Measurements from ENCODE around the gene CRTC2. TPM values are rescaled to one million over a fixed set of nuclear protein-coding genes. Genes with fewer than 3 reads are reported as not detected.
"Not testable (repeated sequence)": the region's sequence is repeated elsewhere in the genome, so short reads cannot be mapped to it uniquely, and the experiment has no call there.

Gene CRTC2
- total RNA-seq, 1 donor from 2014 or later, result 3.7 TPM

DNA sequence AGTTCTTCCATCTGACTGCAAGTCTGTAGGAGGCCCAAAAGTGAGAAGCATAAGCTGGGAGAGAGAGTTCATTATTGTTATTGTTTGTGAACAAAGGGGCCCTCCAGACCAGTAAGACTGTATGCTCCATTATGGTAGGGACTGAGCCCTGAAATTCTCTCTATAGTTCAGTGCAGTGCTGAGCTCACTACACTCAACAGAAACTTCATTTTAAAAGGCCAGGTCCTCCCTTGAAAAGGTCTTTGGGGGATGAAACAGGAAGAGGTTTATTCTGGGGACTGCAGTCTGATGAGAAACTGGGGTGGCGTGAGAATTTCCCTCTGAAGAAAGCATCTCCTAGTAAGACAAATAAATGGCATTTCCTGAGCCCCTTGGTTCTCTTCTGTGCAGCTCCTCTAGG lies 30.2 kb downstream of the CRTC2 start:
- no peak for DNase-seq

DNA sequence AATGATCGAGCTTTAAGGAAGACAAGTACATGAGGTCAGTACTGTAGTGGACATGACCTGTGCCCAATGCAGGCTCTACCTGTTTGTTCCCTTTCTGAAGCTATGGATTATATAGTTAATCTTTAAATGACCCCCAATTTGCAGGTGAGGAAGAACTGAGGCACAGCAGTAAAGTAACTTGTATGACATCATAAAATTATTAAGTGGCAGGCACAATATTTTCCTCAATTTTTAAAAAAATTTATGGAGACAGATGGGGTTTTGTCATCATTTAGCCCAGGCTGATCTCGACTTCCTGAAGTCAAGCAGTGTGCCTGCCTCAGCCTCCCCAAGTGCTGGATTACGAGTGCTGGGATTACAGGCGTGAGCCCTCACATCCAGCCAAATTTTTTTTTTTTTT lies 32.0 kb downstream of the CRTC2 start:
- DNase-seq, result no peak

DNA sequence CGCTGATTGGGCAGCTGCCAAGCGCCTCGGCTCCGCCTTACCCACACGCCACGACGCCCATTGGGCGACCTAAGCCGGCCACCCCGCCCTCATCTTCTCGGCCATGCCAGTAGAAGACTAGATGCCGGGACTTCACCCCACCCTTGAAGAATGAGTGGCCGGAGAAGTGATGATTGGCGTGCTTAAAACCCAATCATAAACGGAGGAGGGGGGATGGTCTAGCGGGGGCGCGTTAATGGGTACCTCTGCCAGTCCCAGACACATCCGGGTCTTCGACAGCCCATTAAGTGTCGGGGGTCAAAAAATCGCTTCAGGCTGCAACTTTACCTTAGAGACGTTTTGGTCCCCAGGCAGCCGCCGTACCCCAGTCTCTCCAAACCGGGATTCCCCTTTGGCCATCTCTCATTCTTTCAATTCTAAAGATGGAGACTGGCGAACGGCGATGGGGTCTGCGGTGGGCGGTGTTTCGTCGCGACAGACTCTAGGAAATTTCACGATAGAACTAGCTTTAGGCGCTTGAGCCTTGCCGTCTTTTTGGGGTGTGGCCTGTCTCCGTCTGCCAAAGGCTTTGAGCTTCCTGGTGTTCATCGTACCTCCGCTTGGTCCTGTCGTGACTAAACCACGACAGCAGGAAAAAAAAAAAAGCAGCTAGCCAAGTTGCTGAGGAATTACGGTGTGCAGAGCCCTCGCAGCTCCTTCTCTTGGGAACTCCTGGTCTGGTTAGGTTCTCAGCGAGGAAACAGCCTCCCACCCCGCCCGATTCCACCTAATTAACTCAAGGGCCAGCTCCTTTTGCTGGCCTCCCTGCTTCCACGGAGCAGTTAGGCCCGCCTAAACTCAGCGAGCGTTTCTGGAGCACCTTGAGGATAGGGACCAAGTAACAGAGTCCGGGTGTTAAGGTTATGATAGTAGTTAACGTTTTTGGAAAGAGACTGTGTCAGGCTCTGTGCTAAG lies 35.2 kb downstream of the CRTC2 start, which contains the start of gene GATAD2B:
Gene GATAD2B, minus strand, starts transcription at position 1 of the 954 bp plus-strand sequence. CDS start 94,625 bp downstream, outside the sequence.
- DNase-seq, result peak; percentile 100

DNA sequence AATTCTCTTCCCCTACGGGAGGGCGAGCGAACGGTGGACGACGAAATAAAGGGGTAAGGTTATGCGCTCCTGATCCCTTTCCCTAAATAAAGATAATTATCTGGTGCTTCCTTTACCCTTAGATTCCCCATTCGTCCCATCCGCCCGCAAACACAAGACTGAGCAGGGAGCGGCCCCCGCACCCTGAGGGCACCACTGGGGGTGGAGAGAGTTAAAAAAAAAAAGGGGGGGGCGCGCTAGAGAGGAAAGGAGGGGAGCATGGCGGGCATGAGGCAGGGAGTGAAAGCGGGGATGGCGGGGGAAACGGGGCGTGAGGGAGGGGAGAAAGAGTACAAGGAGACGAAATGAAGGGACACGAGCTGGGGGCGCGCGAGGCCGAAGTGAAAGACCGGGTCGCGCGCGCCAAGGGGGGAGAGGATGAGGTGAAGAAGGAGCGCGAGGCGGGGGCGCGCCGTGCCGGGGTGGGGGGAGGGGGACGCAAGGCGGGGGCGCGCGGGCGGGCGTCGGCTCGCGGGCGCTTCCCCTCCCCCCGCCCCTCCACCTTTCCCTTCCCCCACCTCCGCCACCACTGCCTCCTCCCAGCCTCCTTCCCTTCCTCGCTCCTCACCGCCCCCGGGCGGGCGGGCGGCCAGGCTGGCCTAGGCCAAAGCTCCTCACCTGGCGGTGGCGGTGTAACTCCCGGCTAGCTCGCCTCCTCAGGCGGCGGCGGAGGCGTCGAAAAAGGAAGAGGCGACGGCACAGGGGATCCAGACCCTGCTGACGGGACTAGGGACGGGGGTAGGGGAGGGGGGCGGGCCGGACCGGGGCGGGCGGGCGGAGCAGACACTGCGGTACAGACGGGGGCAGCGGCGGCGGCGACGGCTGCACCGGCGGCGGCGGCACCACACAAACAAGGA lies 36.1 kb downstream of the CRTC2 start:
- no peak for DNase-seq

DNA sequence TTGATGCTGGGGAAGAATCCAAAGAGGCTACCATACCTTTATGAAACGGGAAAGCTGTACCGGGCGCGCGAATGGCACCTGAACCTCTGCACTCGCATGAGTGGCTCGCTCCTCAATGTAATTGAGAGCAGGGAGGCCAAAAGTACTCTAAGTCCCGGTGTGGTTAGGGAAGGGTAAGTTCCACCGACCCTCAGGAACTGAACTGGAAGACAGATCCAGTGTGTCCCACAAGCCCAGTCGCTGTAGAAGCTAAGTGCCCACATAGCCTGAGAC lies 36.7 kb downstream of the CRTC2 start:
- DNase-seq, result peak; percentile 28

DNA sequence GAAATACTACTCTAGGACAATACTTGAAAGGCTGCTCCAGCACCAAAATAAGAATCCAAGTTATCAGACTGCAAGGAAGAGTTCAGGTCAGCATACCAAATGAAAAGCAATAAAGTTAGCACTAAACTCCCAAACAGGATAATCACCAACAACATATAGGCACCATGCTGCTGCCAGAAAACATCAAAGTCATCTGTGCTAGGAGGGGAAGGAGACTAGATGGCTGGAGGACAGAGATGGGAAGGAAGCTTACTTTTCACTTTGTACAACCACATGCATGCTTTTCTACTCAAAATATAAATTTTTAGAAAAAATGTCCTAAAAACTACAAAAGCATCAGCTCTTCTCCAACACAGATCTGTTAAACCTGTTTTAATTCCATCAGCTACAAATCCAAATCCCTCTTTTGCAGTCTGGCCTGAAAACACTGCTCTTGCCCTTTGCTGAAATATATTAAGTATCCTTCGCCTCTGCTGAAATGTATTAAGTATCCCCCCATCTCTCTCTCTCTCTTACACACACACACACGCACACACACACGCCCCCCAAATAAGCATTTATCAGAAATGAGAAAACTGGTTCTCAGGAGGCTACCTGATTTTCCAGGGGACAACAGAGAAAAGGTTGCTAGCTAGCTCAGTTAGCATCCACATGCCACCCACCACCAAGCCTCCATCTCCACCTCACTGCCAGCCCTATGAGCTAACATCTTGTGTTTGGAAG lies 37.2 kb downstream of the CRTC2 start:
- DNase-seq, result no peak

DNA sequence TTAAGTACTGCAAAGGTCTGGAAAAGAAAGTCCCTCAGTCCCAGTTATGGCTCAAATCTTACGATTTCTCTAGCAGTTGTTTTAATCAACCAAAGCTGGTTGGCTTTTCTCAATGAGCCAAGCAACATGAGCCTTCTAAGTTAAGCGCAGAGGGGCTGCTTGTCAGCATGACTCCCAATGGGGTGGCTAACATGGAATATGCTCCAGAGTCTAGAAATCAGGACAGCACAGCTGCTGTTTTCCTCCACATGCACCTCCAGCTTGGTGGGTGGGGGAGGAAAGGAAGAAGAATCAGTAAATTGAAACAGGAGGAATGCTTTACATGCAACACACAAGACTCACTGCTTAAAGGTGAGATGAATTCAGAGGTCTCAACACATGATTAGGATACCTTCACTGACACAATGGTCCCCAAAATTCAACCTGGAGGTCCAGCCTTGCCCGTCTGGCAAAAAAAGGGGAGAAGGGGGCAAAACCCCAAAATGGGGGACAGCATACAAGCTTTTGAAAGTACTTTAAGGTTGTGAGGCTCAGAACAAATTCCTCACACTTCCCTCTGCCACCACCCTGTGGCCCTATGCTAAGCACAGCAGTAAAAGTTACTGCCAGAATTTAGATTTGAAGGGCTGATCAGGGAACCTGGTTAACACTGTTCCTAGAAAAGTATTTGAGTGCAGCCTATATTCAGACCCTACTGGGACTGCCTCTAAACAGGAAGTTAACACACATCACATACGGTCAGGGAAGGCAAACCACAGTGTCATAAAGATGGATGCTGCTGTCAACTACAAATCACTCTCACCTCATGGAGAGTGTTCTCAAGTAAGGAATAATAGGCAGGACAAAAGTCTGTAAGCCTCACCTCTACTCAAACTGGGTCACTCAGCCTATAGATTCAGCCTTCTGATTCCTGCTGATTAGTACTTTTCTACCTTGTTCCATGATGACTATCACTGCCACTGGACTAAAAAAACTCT lies 38.2 kb downstream of the CRTC2 start:
- peak; percentile 44 for DNase-seq

DNA sequence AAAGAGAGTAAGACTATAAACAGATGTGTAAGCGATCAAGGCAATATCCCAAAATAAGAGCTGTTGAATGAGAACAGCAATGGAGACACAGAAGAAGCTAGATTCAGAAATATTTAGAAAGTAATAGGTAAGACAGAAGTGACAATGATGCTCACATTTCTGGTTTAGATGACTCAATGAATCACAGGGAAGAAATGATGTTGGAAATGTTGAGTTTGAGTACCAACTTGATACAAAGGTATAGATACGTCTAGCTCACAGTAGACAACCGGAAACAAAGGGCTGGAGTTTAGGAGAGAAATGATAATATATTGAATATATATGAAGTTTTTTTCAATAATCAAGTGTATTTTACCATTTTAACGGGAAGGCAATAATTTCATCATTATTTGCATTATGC lies 42.1 kb downstream of the CRTC2 start:
- DNase-seq, result no peak

DNA sequence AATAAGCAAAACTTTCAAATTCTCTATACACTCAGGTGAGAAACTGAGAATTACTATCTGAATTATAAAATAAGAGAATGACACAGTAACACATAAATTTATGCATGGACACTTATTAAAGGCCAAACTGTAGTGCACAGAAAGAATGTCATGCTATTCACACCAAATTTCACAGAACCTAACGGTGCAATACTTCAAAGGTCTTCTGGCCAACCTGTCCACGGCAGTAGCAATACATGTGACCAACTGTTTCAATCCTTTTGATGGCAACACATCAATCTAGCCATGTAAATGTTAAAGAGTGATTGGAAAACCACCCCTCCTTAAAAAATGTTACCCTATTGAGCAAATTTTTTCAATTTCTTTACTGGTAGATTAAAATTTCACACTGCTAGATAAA lies 46.1 kb downstream of the CRTC2 start:
- no peak for DNase-seq

DNA sequence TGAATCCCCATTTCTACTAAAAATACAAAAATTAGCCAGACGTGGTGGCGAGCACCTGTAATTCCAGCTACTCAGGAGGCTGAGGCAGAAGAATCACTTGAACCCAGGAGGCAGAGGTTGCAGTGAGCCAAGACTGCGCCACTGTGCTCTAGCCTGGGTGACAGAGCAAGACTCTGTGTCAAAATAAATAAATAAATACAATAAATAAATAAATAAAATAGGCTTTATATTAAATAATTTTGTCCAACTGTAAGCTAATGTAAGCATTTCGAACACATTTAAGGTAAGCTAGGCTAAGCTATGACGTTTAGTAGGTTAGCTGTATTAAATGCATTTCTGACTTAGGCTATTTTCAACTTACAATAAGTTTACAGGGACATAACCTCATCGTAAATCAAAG lies 47.9 kb downstream of the CRTC2 start:
- not testable (repeated sequence) for DNase-seq

DNA sequence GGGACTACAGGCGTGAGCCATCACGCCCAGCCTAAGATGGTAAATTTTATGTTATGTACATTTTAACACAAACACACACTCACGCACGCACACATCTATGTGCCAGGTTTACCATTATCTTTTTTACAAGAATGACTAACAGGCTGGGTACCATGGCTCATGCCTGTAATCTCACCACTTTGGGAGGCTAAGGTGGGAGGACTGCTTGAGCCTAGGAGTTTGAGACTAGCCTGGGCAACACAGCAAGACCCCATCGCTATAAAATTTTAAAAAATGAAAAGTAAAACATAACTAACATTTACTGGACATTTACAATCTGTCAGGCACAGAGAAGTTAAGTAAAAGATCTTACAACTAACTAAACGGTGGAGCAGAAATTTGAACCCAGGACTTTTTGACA lies 50.3 kb downstream of the CRTC2 start:
- DNase-seq, result no peak

DNA sequence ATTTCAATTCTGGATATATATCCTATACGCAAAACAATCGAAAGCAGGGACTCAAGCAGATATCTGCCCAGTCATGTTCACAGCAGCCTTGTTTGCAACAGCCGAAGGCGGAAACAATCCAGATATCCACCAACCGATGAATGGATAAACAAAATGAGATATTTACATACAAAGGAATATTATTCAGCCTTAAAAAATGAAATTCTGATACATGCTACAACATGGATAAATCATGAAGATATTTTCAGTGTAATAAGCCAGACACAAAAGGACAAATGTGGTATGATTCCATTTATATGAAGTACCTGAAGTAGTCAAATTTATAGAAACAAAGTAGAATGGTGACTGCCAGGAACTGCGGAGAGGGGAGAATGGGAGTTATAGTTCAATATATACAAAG lies 51.3 kb downstream of the CRTC2 start:
- no peak for DNase-seq

DNA sequence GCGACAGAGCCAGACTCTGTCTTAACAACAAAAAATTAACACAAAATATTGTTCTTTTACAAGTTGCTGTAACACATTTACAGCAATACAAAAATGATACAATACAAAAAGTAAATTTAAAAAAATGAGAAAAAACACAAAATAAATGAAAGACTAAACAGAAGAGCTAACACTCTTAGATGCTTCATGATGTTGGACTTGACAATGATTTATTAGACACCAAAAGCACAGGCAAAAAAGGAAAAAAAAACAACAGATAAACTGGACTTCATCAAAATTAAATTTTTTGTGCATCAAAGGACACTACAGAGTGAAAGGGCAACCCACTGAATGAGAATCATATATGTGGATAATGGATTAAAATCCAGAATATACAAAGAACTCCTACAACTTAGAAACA lies 52.0 kb downstream of the CRTC2 start:
- no peak for DNase-seq

DNA sequence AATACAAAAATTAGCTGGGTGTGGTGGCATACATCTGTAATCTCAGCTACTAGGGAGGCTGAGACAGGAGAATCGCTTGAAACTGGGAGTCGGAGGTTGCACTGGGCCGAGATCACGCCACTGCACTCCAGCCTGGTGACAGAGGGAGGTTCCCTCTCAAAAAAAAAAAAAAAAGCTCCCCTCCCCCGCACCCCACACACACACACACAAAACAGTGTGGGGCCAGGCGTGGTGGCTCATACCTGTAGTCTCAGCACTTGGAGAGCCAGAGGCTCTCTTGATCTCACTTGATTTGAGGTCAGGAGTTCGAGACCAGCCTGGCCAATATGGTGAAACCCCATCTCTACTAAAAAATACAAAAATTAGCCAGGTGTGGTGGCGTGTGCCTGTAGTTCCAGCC lies 52.5 kb downstream of the CRTC2 start:
- not testable (repeated sequence) for DNase-seq

DNA sequence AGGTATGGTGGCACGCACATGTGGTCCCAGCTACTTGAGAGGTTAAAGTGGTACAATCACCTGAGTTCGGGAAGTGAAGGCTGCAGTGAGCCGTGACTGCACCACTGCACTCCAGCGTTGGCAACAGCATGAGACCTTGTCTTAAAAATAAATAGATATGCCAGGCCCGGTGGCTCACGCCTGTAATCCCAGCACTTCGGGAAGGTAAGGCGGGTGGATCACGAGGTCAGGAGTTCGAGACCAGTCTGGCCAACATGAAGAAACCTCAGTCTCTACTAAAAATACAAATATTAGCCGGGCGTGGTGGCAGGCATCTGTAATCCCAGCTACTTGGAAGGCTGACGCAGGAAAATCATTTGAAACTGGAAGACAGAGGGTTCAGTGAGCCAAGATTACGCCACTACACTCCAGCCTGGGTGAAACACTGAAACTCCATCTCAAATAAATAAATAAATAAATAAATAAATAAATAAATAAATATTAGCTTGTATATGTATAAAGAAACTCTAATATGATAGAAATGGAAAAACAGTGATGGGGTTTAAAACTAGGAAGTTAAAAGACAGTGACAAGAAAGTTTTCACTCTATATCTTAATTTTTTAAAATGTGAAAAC lies 54.5 kb downstream of the CRTC2 start:
- no peak for DNase-seq

DNA sequence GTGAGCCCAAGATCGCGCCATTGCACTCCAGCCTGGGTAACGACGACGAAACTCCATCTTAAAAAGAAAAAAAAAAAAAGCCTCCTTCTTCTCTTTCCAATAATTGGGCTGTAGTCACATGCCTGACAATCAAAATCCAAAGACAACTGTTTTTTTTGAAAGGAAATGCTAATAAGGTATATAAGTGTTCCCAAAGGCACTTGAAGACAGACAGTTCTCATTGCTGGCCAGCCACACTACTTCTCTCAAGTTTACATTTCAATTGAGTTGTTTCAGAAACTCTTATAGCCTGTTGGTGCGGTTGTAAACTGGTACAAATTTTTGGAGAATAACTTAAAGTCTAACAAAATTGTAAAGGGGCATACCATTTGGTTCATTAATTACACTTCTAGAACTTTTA lies 58.9 kb downstream of the CRTC2 start:
- no peak for DNase-seq

Other genes with a start within 250 kb of the CRTC2 start
- gene INTS3, start 230.6 kb downstream of the CRTC2 start, total RNA-seq, result 31.3 and 42.7 TPM in 2 replicates
- 27.6 and 30.0 TPM in 2 replicates for gene SLC27A3, start 183.2 kb downstream of the CRTC2 start, total RNA-seq
- 5.4 and 9.9 TPM in 2 replicates for gene GATAD2B, start 35.6 kb downstream of the CRTC2 start, total RNA-seq
- gene DENND4B, start 11.9 kb downstream of the CRTC2 start, total RNA-seq, result 17.3 and 18.0 TPM in 2 replicates
- 153 and 161 TPM in 2 replicates for gene SLC39A1, start 4.9 kb upstream of the CRTC2 start, total RNA-seq
- gene CREB3L4, start 9.3 kb upstream of the CRTC2 start, total RNA-seq, result 11.0 and 13.1 TPM in 2 replicates
- 139 and 198 TPM in 2 replicates for gene JTB, start 19.1 kb upstream of the CRTC2 start, total RNA-seq
- 104 and 112 TPM in 2 replicates for gene RAB13, start 27.7 kb upstream of the CRTC2 start, total RNA-seq
- 348 and 1,017 TPM in 2 replicates for gene RPS27, start 32.1 kb upstream of the CRTC2 start, total RNA-seq
- gene NUP210L, start 196.5 kb upstream of the CRTC2 start, total RNA-seq, result 0.09 and 0.17 TPM in 2 replicates
- 707 and 1,476 TPM in 2 replicates for gene TPM3, start 233.5 kb upstream of the CRTC2 start, total RNA-seq
- gene CFAP141, start 247.7 kb upstream of the CRTC2 start, total RNA-seq, result not detected in 2 replicates